ENCODE results near the gene ZNF101. TPM values are rescaled to one million over a fixed set of nuclear protein-coding genes. Genes with fewer than 3 reads are reported as not detected.
A peak's percentile ranks its signal among the peaks of the same experiment; 100 is the strongest.

Gene ZNF101
- total and polyA plus RNA-seq, 9 of the 15 experiments (the other 6 are each of a cell fraction or from before 2014, with no cell fraction given): 9.6 to 20.3 (median 12.4) TPM

GRCh38 chr19:19668230-19669012, at the start of gene ZNF101 (continued):
- TF ChIP-seq CEBPZ (IDR thresholded peaks at IDR 0.05; ENCODE audit: borderline replicate concordance, low read depth, low read length) (peak; percentile 57; the same call in 1 of the 2 replicates), ZNF431 (CRISPR knock-in tag; IDR thresholded peaks at IDR 0.05) (no peak), ZNF77 (CRISPR knock-in tag; IDR thresholded peaks at IDR 0.05) (no peak), DIDO1 (tag; IDR thresholded peaks at IDR 0.05; ENCODE audit: low read depth) (0 out of 2 replicates have a peak, but pooled peaks have one; percentile 22), ZNF174 (CRISPR knock-in tag; IDR thresholded peaks at IDR 0.05) (no peak), SMARCE1 (IDR thresholded peaks at IDR 0.05) (no peak), KLF1 (tag; IDR thresholded peaks at IDR 0.05) (no peak), PKNOX1 (IDR thresholded peaks at IDR 0.05) (peak; percentile 99), PML (IDR thresholded peaks at IDR 0.05; ENCODE audit: low read length) (0 out of 2 replicates have a peak, but pooled peaks have one; percentile 55), TRIM24 (IDR thresholded peaks at IDR 0.05) (peak in 1 of 2 experiments; percentile 44; a peak in 1 of 4 replicates), LEF1 (IDR thresholded peaks at IDR 0.05) (0 out of 2 replicates have a peak, but pooled peaks have one; percentile 20), SRSF1 (IDR thresholded peaks at IDR 0.05; ENCODE audit: low read depth, low read length) (peak; percentile 68; the same call in 1 of the 2 replicates), TBP (optimal IDR thresholded peaks at IDR 0.05; ENCODE audit: low read depth, low read length) (peak; percentile 83), MIER1 (IDR thresholded peaks at IDR 0.05; ENCODE audit: low read depth) (no peak), SP1 (CRISPR knock-in tag; IDR thresholded peaks at IDR 0.05) (peak; percentile 57; the same call in 1 of the 2 replicates), ZNF511 (CRISPR knock-in tag; IDR thresholded peaks at IDR 0.05) (peak; percentile 22; the same call in 1 of the 2 replicates), CHD2 (IDR thresholded peaks at IDR 0.05; ENCODE audit: low read depth, low read length) (peak; percentile 80), ETV6 (IDR thresholded peaks at IDR 0.05; ENCODE audit: borderline replicate concordance in 1 of 2, low read depth in 2 of 2, low read length in 1 of 2) (no peak), ETV6 (CRISPR knock-in tag; IDR thresholded peaks at IDR 0.05; ENCODE audit: borderline replicate concordance) (no peak), FOS (IDR thresholded peaks at IDR 0.05; ENCODE audit: extremely low read depth, insufficient read length) (peak; percentile 93), RBFOX2 (IDR thresholded peaks at IDR 0.05; ENCODE audit: low read depth, low read length) (peak; percentile 92), RBM25 (IDR thresholded peaks at IDR 0.05; ENCODE audit: low read depth, low read length, severe bottlenecking) (peak; percentile 87)
- TF ChIP-seq, protein P1, sequence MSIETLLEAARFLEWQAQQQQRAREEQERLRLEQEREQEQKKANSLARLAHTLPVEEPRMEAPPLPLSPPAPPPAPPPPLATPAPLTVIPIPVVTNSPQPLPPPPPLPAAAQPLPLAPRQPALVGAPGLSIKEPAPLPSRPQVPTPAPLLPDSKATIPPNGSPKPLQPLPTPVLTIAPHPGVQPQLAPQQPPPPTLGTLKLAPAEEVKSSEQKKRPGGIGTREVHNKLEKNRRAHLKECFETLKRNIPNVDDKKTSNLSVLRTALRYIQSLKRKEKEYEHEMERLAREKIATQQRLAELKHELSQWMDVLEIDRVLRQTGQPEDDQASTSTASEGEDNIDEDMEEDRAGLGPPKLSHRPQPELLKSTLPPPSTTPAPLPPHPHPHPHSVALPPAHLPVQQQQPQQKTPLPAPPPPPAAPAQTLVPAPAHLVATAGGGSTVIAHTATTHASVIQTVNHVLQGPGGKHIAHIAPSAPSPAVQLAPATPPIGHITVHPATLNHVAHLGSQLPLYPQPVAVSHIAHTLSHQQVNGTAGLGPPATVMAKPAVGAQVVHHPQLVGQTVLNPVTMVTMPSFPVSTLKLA (conservative IDR thresholded peaks at IDR 0.05): peak in 1 of 2 experiments; percentile 25; a peak in 1 of 4 replicates
